ENCODE measurements around the gene TSACC. TPM values are rescaled to one million over a fixed set of nuclear protein-coding genes. Genes with fewer than 3 reads are reported as not detected.
A peak's percentile ranks its signal among the peaks of the same experiment; 100 is the strongest.
"Not testable (repeated sequence)": the region's sequence is repeated elsewhere in the genome, so short reads cannot be mapped to it uniquely, and the experiment has no call there.

The TSACC gene
- total RNA-seq, 2 experiments from 2014 or later: not detected

DNA sequence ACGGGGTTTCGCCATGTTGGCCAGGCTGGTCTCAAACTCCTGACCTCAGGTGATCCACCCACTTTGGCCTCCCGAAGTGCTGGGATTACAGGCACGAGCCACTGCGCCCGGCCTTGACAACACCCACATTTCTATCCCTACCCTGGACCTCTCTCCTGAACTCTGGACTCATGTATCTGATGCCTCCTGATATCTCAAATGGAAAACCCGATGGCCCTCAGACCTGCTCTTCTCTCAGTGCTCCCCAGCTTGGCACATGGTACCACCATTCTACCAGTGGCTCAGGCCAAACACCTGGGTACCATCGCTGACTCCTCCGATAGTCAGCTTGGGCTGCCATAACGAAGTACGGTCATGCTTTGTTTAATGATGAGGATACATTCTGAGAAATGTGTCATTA is 22.2 kb downstream of the TSACC start:
- Mint-ChIP-seq H3K4me3 (no peak overlapping the region), H3K27me3 (peaks cover 42% of the 10 kb centered on the region), H3K9me3 (no peaks in the 10 kb centered on the region), H3K4me1 (peaks cover 9% of the 10 kb centered on the region), H3K27ac (no peak overlapping the region), H3K36me3 (no peaks in the 10 kb centered on the region)
- DNase-seq: no peak

GRCh38 chr1:156365754-156366153 is 27.4 kb downstream of the TSACC start:
- H3K27me3 Mint-ChIP-seq: peaks cover 41% of the 10 kb centered on the region
- H3K4me3 Mint-ChIP-seq: no peak overlapping the region
- H3K9me3 Mint-ChIP-seq: no peaks in the 10 kb centered on the region

GRCh38 chr1:156366378-156367166 is 28.2 kb downstream of the TSACC start:
- Mint-ChIP-seq H3K27ac (no peak overlapping the region), H3K4me1 (peaks cover 2% of the 10 kb centered on the region), H3K36me3 (no peaks in the 10 kb centered on the region), H3K27me3 (peaks cover 49% of the 10 kb centered on the region), H3K9me3 (no peaks in the 10 kb centered on the region), H3K4me3 (no peak overlapping the region)
- no peak for DNase-seq

More at GRCh38 chr1:156365754-156366153, 27.4 kb downstream of the TSACC start:
- H3K4me1 Mint-ChIP-seq: peaks cover 2% of the 10 kb centered on the region
- no peak for DNase-seq
- no peaks in the 10 kb centered on the region for H3K36me3 Mint-ChIP-seq
- H3K27ac Mint-ChIP-seq: no peak overlapping the region

GRCh38 chr1:156367383-156368156 is 29.2 kb downstream of the TSACC start:
- Mint-ChIP-seq H3K27ac (no peak overlapping the region), H3K27me3 (peaks cover 59% of the 10 kb centered on the region), H3K9me3 (no peaks in the 10 kb centered on the region), H3K4me3 (no peak overlapping the region), H3K4me1 (peaks cover 2% of the 10 kb centered on the region), H3K36me3 (no peaks in the 10 kb centered on the region)
- no peak for DNase-seq

GRCh38 chr1:156368157-156368658 is 29.9 kb downstream of the TSACC start:
- H3K27me3 Mint-ChIP-seq: peaks cover 66% of the 10 kb centered on the region
- H3K9me3 Mint-ChIP-seq: no peaks in the 10 kb centered on the region
- no peak overlapping the region for H3K27ac Mint-ChIP-seq
- no peaks in the 10 kb centered on the region for H3K36me3 Mint-ChIP-seq
- no peak overlapping the region for H3K4me3 Mint-ChIP-seq
- DNase-seq: no peak
- H3K4me1 Mint-ChIP-seq: peaks cover 2% of the 10 kb centered on the region

DNA sequence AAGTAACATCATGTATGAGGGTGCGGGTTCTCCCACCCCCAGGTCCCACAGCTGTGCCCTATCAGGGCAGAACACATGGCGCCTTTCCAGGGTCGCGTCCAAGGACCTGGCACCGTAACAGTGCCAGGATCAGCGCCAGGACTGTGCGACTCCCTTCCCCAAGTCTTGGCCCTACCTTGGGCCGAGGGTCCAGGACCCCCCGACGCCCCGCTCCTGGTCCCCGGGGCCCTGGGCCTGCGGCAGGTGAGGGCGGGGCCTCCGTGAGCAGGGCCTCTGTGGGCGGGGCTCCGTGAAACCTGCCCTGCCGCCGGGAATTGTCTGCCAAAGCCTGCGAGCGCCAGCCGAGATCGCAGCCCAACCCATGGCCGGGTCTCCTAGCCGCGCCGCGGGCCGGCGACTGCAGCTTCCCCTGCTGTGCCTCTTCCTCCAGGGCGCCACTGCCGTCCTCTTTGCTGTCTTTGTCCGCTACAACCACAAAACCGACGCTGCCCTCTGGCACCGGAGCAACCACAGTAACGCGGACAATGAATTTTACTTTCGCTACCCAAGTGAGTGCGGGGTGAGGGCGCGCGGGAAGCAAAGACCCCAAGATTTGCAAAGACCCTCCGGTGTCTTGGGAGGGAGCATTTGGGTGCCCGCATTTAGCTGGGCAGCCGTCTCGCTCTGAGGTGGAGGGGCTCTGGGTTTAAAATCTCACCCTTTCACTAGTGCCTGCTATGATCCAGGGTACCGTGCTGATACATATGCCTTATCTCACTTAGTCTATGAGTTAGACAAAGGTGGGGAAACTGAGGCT is 30.8 kb downstream of the TSACC start, which contains the start of gene RHBG:
TSS of gene RHBG (plus strand) at position 323 of the 796 bp plus-strand sequence. CDS start at position 362, 39 bp downstream.
- no peak within 1 kb of the TSS for H3K27ac Mint-ChIP-seq
- H3K27me3 Mint-ChIP-seq: peaks cover 63% of the 10 kb centered on the region
- DNase-seq: peak; percentile 18
- peaks cover 2% of the 10 kb centered on the region for H3K4me1 Mint-ChIP-seq
- H3K4me3 Mint-ChIP-seq: peak within 1 kb of the TSS; percentile 29
- no peaks in the 10 kb centered on the region for H3K36me3 Mint-ChIP-seq
- H3K9me3 Mint-ChIP-seq: no peaks in the 10 kb centered on the region

DNA sequence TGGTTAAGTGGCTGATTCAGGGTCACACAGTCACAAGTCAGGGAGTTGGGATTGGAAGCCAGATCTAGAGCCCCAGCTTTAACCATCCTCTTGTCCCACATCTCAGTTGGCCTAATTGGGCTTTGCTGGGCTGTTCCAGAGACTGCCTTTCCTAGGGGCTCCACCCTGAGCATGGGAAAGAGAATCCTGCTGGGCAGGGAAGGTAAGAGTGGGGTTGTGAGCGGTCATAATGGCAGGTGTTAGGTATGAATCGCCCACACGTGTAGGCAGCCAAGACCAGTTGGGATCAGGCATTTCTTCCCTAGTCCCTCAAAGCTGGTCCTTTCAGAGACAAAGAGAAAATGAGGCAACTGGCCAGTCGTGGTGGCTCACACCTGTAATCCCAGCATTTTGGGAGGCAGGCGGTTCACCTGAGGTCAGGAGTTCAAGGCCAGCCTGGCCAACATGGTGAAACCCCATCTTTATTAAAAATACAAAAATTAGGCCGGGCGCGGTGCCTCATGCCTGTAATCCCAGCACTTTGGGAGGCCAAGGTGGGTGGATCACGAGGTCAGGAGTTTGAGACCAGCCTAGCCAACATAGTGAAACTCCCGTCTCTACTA is 31.5 kb downstream of the TSACC start:
- not testable (repeated sequence) for H3K4me1 Mint-ChIP-seq, H3K27ac Mint-ChIP-seq, H3K9me3 Mint-ChIP-seq, DNase-seq, H3K4me3 Mint-ChIP-seq, H3K36me3 Mint-ChIP-seq
- H3K27me3 Mint-ChIP-seq: peaks cover 70% of the 10 kb centered on the region

- H3K27ac Mint-ChIP-seq: no peak overlapping the region
- DNase-seq: no peak
- peaks cover 75% of the 10 kb centered on the region for H3K27me3 Mint-ChIP-seq
- H3K36me3 Mint-ChIP-seq: no peaks in the 10 kb centered on the region
- H3K4me3 Mint-ChIP-seq: no peak overlapping the region
- H3K4me1 Mint-ChIP-seq: peaks cover 2% of the 10 kb centered on the region
- no peaks in the 10 kb centered on the region for H3K9me3 Mint-ChIP-seq
Measured at GRCh38 chr1:156371553-156372264, 33.4 kb downstream of the TSACC start.

GRCh38 chr1:156372265-156372586 is 33.9 kb downstream of the TSACC start:
- Mint-ChIP-seq H3K4me1 (peaks cover 2% of the 10 kb centered on the region), H3K9me3 (no peaks in the 10 kb centered on the region), H3K27ac (no peak overlapping the region), H3K27me3 (peaks cover 75% of the 10 kb centered on the region), H3K36me3 (no peaks in the 10 kb centered on the region), H3K4me3 (no peak overlapping the region)
- DNase-seq: no peak

DNA sequence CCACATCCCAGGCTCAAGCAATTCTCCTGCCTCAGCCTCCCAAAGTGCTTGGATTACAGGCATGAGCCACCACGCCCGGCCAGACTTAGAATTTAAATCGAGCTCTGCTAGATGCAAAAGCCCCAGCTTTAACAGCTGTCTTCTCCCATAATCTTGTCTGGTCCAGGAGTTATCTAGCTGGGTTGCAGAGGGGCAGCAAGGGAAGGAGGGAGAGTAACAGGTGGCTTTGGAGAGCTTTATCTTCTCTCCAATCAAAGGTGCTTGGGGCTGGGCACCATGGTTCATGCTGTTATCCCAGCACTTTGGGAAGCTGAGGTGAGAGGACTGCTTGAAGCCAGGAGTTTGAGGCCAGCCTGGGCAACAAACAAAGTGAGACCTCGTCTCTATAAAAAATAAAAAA is 34.5 kb downstream of the TSACC start:
- peaks cover 73% of the 10 kb centered on the region for H3K27me3 Mint-ChIP-seq
- H3K27ac Mint-ChIP-seq: no peak overlapping the region
- H3K4me1 Mint-ChIP-seq: peaks cover 2% of the 10 kb centered on the region
- H3K9me3 Mint-ChIP-seq: no peaks in the 10 kb centered on the region
- DNase-seq: no peak
- no peak overlapping the region for H3K4me3 Mint-ChIP-seq
- no peaks in the 10 kb centered on the region for H3K36me3 Mint-ChIP-seq

DNA sequence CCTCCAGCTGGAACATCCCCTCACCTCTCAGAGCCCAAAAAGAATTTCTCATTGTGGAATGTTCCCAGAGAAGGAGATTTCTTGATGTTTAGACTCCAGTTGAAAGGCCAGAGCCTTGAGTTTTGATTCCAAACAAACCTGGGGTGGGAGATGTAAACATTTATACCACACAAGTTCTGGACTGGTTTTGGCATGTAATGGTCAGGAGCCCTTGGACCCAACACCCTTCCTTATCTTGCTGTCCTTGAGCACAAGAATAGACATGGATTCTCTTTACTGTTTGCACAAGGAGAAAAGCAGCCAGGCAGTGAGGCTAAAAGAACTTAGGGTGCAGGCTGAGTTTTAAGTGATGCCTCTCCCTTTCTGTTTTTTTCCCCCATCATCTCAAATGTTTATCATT is 35.2 kb downstream of the TSACC start:
- Mint-ChIP-seq H3K36me3 (no peaks in the 10 kb centered on the region), H3K27ac (no peak overlapping the region), H3K4me3 (no peak overlapping the region), H3K27me3 (peaks cover 66% of the 10 kb centered on the region), H3K4me1 (peaks cover 2% of the 10 kb centered on the region), H3K9me3 (no peaks in the 10 kb centered on the region)
- DNase-seq: no peak

DNA sequence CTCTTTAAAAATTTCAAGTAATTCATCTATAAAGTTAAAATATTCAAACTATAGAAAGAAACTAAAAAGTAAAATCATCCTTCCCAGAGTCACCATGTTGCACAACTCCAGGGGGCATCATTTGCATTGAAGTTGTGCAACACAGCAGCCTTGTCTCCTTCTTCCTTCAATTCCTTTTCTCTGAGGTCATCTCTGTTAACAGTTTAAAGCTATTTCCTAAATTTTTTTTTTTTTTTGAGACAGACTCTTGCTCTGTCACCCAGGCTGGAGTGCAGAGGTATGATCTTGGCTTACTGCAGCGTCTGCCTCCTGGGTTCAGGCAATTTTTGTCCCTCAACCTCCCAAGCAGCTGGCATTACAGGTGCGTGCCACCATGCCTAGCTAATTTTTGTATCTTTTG is 37.8 kb downstream of the TSACC start:
- Mint-ChIP-seq H3K27ac (no peak overlapping the region), H3K36me3 (no peaks in the 10 kb centered on the region), H3K9me3 (no peaks in the 10 kb centered on the region), H3K4me3 (no peak overlapping the region), H3K4me1 (no peaks in the 10 kb centered on the region), H3K27me3 (peaks cover 45% of the 10 kb centered on the region)
- DNase-seq: no peak

DNA sequence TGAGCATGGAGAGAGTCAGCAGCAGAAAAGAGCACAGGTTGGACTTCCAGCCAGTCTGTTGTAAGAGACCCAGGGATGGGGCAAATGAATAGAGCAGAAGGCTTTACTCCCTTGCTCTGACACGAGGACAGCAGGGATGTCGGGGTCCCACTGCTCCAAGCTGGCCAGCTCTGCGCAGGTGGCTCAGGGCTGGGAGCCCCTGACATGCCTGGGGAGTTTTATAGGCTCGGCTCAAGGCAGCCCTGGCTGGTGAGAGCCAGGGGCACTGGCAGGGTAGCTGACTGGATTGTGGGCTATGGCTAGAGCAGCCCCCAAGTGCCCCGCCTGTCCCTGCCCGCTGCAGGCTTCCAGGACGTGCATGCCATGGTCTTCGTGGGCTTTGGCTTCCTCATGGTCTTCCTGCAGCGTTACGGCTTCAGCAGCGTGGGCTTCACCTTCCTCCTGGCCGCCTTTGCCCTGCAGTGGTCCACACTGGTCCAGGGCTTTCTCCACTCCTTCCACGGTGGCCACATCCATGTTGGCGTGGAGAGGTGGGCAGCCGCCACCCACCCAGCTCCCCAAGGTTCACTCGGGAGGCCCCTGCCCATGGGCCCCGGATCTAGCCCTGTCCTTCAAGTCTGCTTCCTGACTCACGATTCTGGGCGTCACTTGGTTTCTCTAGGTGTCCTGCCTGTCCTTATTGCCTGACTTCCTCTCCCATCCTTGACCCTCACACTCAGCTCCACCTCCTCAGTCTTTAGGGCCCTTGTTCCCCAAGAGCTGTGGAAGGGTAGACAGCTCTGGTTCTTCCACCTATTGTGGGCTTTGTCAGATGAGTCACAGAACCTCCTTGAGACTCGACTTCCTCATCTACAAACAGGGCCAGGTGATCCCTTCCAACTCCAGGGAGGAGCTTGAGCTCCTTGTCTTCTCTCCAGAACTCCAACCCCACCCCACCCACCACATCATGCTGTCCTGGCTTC is 38.9 kb downstream of the TSACC start:
- Mint-ChIP-seq H3K4me3 (no peak overlapping the region), H3K36me3 (no peaks in the 10 kb centered on the region), H3K4me1 (no peaks in the 10 kb centered on the region), H3K27ac (no peak overlapping the region), H3K9me3 (no peaks in the 10 kb centered on the region), H3K27me3 (peaks cover 35% of the 10 kb centered on the region)
- DNase-seq: no peak
